HepG2 (cell line): ENCODE results near the gene COASY. TPM values are rescaled to one million over a fixed set of nuclear protein-coding genes. Genes with fewer than 3 reads are reported as not detected.
A peak's percentile ranks its signal among the peaks of the same experiment; 100 is the strongest.

Source experiments
- ATM ChIP-seq: fragments of 450-650 bp; IDR thresholded peaks from 2 replicates; pipeline ENCODE4 v1.7.1; 2017; ENCODE audit warnings: mild to moderate bottlenecking, borderline replicate concordance
- CREB1 ChIP-seq, 2 experiments: fragments of 450-650 bp in 1 of 2; IDR thresholded peaks; 2 replicates each; pipeline ENCODE4 v1.6.1; 2016 to 2017; ENCODE audit warnings: control low read depth in 1 of 2, mild to moderate bottlenecking in 1 of 2, missing compliant biosample characterization in 1 of 2, missing genetic modification characterization in 1 of 2
- GRHL1 ChIP-seq: sonication (generic); formaldehyde crosslinking; conservative IDR thresholded peaks from 2 replicates; pipeline ENCODE4 v1.8.0; 2022; ENCODE audit warnings: missing genetic modification reagents
- LCORL ChIP-seq, 2 experiments: fragments of 450-650 bp in 1 of 2; sonication (generic) in 1 of 2; formaldehyde crosslinking in 1 of 2; IDR thresholded peaks; 2 replicates each; pipeline versions ENCODE4 v1.5.0 to v1.6.1; 2017 to 2020; ENCODE audit warnings: antibody characterized with exemption in 1 of 2, missing genetic modification reagents in 1 of 2
- NCOA5 ChIP-seq: sonication (generic); formaldehyde crosslinking; IDR thresholded peaks from 2 replicates; pipeline ENCODE4 v1.4.0; 2020; ENCODE audit warnings: missing genetic modification reagents
- SATB2 ChIP-seq: sonication (generic); formaldehyde crosslinking; IDR thresholded peaks from 2 replicates; pipeline ENCODE4 v1.5.0; 2020; ENCODE audit warnings: missing genetic modification reagents
- STAT5B ChIP-seq: sonication (generic); formaldehyde crosslinking; IDR thresholded peaks from 2 replicates; pipeline ENCODE4 v1.4.0; 2020; ENCODE audit warnings: missing genetic modification reagents
- TBX2 ChIP-seq: sonication (generic); formaldehyde crosslinking; IDR thresholded peaks from 2 replicates; pipeline ENCODE4 v1.5.0; 2020; ENCODE audit warnings: missing genetic modification reagents, mild to moderate bottlenecking, borderline replicate concordance
- THAP8 ChIP-seq: sonication (generic); formaldehyde crosslinking; IDR thresholded peaks from 2 replicates; pipeline ENCODE4 v1.5.1; 2020; ENCODE audit warnings: missing genetic modification reagents, mild to moderate bottlenecking, borderline replicate concordance
- ZIK1 ChIP-seq: sonication (generic); formaldehyde crosslinking; IDR thresholded peaks from 2 replicates; pipeline ENCODE4 v1.5.0; 2020; ENCODE audit warnings: mild to moderate bottlenecking, low read depth, missing genetic modification reagents, borderline replicate concordance
- ZNF230 ChIP-seq: sonication (generic); formaldehyde crosslinking; IDR thresholded peaks from 2 replicates; pipeline ENCODE4 v1.4.0; 2020; ENCODE audit warnings: mild to moderate bottlenecking, missing genetic modification reagents
- ZNF275 ChIP-seq: sonication (generic); formaldehyde crosslinking; IDR thresholded peaks from 2 replicates; pipeline ENCODE4 v1.8.0; 2022; ENCODE audit warnings: missing genetic modification reagents, mild to moderate bottlenecking, inconsistent platforms, borderline replicate concordance
- ZNF367 ChIP-seq: sonication (generic); formaldehyde crosslinking; IDR thresholded peaks from 2 replicates; pipeline ENCODE4 v1.4.0; 2020; ENCODE audit warnings: missing genetic modification reagents, borderline replicate concordance
- polyA plus RNA-seq, 8 experiments: library from polyadenylated mRNA; depleted of rRNA in 3 of 8; stranded (reverse) in 7 of 8; unstranded in 1 of 8; fragments of >200 nt; fragmentation: Illumina TruSeq in 4 of 8; extraction: Trizol in 4 of 8; gene quantifications; 2 replicates each; pipeline versions ENCODE4 v1.2.1 to v1.2.3, GENCODE V29; 2011 to 2016; ENCODE audit warnings: low read depth in 4 of 8, missing spikeins in 1 of 8, mixed read lengths in 1 of 8; ENCODE audit not compliant: insufficient read depth in 1 of 8
- total RNA-seq, 5 experiments: library from RNA; depleted of rRNA; stranded (reverse); fragments of >200 nt; fragmentation: Illumina TruSeq; extraction: Trizol; gene quantifications; 2 replicates each; pipeline ENCODE4 v1.2.3, GENCODE V29; 2016; ENCODE audit warnings: low read depth in 1 of 5
- TF ChIP-seq, protein P1 (sequence below): sonication (generic); formaldehyde crosslinking; IDR thresholded peaks from 2 replicates; pipeline ENCODE4 v1.4.0; 2020; ENCODE audit warnings: missing genetic modification reagents
- TF ChIP-seq, protein P2 (sequence below): IDR thresholded peaks from 2 replicates; pipeline ENCODE4 v1.6.1; 2016; ENCODE audit warnings: low read depth, control low read depth
- TF ChIP-seq, protein P3 (sequence below): sonication (generic); formaldehyde crosslinking; IDR thresholded peaks from 2 replicates; pipeline ENCODE4 v1.4.0; 2020; ENCODE audit warnings: missing genetic modification reagents, borderline replicate concordance

Gene COASY
- total and polyA plus RNA-seq, 2 of the 13 experiments (the other 11 are each of a cell fraction or from before 2014, with no cell fraction given): 90.7 to 125 TPM

GRCh38 chr17:42564815-42565522 is 3.0 kb downstream of the COASY start (continued):
- TF ChIP-seq GRHL1: no peak
- no peak for TF ChIP-seq ATM
- TF ChIP-seq ZNF230: no peak
- TF ChIP-seq, protein P1, sequence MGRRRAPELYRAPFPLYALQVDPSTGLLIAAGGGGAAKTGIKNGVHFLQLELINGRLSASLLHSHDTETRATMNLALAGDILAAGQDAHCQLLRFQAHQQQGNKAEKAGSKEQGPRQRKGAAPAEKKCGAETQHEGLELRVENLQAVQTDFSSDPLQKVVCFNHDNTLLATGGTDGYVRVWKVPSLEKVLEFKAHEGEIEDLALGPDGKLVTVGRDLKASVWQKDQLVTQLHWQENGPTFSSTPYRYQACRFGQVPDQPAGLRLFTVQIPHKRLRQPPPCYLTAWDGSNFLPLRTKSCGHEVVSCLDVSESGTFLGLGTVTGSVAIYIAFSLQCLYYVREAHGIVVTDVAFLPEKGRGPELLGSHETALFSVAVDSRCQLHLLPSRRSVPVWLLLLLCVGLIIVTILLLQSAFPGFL (CRISPR knock-in tag): no peak
- TF ChIP-seq THAP8: no peak
- no peak for TF ChIP-seq CREB1 (IDR thresholded peaks at IDR 0.05)
- no peak for TF ChIP-seq CREB1 (CRISPR knock-in tag; IDR thresholded peaks at IDR 0.05)
- no peak for TF ChIP-seq SATB2 (CRISPR knock-in tag)
- TF ChIP-seq STAT5B (CRISPR knock-in tag): no peak
- no peak for TF ChIP-seq ZNF367 (CRISPR knock-in tag)
- TF ChIP-seq ZNF275 (CRISPR knock-in tag): 0 out of 2 replicates have a peak, but pooled peaks have one; percentile 49
- TF ChIP-seq ZIK1 (CRISPR knock-in tag): no peak
- TF ChIP-seq TBX2 (CRISPR knock-in tag): peak; percentile 61
- no peak for TF ChIP-seq LCORL (IDR thresholded peaks at IDR 0.05)
- peak; percentile 86 for TF ChIP-seq LCORL (CRISPR knock-in tag; IDR thresholded peaks at IDR 0.05)
- no peak for TF ChIP-seq NCOA5 (CRISPR knock-in tag)
- TF ChIP-seq, protein P2, sequence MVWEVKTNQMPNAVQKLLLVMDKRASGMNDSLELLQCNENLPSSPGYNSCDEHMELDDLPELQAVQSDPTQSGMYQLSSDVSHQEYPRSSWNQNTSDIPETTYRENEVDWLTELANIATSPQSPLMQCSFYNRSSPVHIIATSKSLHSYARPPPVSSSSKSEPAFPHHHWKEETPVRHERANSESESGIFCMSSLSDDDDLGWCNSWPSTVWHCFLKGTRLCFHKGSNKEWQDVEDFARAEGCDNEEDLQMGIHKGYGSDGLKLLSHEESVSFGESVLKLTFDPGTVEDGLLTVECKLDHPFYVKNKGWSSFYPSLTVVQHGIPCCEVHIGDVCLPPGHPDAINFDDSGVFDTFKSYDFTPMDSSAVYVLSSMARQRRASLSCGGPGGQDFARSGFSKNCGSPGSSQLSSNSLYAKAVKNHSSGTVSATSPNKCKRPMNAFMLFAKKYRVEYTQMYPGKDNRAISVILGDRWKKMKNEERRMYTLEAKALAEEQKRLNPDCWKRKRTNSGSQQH (CRISPR knock-in tag): no peak; the same call in 1 of the 2 replicates
- TF ChIP-seq, protein P3, sequence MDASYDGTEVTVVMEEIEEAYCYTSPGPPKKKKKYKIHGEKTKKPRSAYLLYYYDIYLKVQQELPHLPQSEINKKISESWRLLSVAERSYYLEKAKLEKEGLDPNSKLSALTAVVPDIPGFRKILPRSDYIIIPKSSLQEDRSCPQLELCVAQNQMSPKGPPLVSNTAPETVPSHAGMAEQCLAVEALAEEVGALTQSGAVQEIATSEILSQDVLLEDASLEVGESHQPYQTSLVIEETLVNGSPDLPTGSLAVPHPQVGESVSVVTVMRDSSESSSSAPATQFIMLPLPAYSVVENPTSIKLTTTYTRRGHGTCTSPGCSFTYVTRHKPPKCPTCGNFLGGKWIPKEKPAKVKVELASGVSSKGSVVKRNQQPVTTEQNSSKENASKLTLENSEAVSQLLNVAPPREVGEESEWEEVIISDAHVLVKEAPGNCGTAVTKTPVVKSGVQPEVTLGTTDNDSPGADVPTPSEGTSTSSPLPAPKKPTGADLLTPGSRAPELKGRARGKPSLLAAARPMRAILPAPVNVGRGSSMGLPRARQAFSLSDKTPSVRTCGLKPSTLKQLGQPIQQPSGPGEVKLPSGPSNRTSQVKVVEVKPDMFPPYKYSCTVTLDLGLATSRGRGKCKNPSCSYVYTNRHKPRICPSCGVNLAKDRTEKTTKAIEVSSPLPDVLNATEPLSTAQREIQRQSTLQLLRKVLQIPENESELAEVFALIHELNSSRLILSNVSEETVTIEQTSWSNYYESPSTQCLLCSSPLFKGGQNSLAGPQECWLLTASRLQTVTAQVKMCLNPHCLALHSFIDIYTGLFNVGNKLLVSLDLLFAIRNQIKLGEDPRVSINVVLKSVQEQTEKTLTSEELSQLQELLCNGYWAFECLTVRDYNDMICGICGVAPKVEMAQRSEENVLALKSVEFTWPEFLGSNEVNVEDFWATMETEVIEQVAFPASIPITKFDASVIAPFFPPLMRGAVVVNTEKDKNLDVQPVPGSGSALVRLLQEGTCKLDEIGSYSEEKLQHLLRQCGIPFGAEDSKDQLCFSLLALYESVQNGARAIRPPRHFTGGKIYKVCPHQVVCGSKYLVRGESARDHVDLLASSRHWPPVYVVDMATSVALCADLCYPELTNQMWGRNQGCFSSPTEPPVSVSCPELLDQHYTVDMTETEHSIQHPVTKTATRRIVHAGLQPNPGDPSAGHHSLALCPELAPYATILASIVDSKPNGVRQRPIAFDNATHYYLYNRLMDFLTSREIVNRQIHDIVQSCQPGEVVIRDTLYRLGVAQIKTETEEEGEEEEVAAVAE: no peak; the same call in 1 of the 2 replicates
